Measurements from ENCODE around the gene CPT1A. TPM values are rescaled to one million over a fixed set of nuclear protein-coding genes. Genes with fewer than 3 reads are reported as not detected.
A peak's percentile ranks its signal among the peaks of the same experiment; 100 is the strongest.

Gene CPT1A
- total RNA-seq, 1 experiment from 2014 or later = 31.8 TPM

GRCh38 chr11:68872216-68873003, 30.7 kb upstream of the CPT1A start:
- Mint-ChIP-seq H3K9me3 (ENCODE audit: unreplicated experiment) (no peaks in the 10 kb centered on the region), H3K27me3 (ENCODE audit: insufficient read depth, unreplicated experiment) (peaks cover 37% of the 10 kb centered on the region), H3K4me3 (ENCODE audit: unreplicated experiment) (no peak overlapping the region), H3K4me1 (ENCODE audit: insufficient read depth, unreplicated experiment) (peaks cover 6% of the 10 kb centered on the region), H3K36me3 (ENCODE audit: insufficient read depth, unreplicated experiment) (no peaks in the 10 kb centered on the region), H3K27ac (ENCODE audit: low read depth, unreplicated experiment) (no peak overlapping the region)
- POLR2A ChIA-PET = interaction anchor here (0.9 kb wide), 1 partner anchor 31 kb away, joined by 3 read pairs; no protein-coding TSS in a partner anchor
- intact Hi-C loops (cut with micrococcal nuclease) = no loop called here
- CTCF ChIA-PET = interaction anchor here (0.6 kb wide), 1 partner anchor 37 kb away, joined by 4 read pairs; no protein-coding TSS in a partner anchor
- no peak for TF ChIP-seq CTCF (IDR thresholded peaks at IDR 0.05; ENCODE audit: unreplicated experiment)
- BruUV-seq (replicated peaks) = no TSS peak
- DNase-seq (ENCODE audit: unreplicated experiment) = no peak

GRCh38 chr11:68870470-68870869, 28.8 kb upstream of the CPT1A start:
- no peak for TF ChIP-seq CTCF (IDR thresholded peaks at IDR 0.05; ENCODE audit: unreplicated experiment)
- ChIA-PET POLR2A (interaction anchor here (0.7 kb wide), 1 partner anchor 345 kb away, joined by 3 read pairs; no protein-coding TSS in a partner anchor), CTCF (no interaction called here)
- peaks cover 37% of the 10 kb centered on the region for H3K27me3 Mint-ChIP-seq (ENCODE audit: insufficient read depth, unreplicated experiment)
- H3K4me3 Mint-ChIP-seq (ENCODE audit: unreplicated experiment) = peak overlapping the region; percentile 79
- no peak overlapping the region for H3K27ac Mint-ChIP-seq (ENCODE audit: low read depth, unreplicated experiment)
- BruUV-seq (replicated peaks) = no TSS peak
- no peaks in the 10 kb centered on the region for H3K9me3 Mint-ChIP-seq (ENCODE audit: unreplicated experiment)
- H3K4me1 Mint-ChIP-seq (ENCODE audit: insufficient read depth, unreplicated experiment) = peaks cover 6% of the 10 kb centered on the region
- intact Hi-C loops (cut with micrococcal nuclease) = no loop called here
- H3K36me3 Mint-ChIP-seq (ENCODE audit: insufficient read depth, unreplicated experiment) = no peaks in the 10 kb centered on the region
- DNase-seq (ENCODE audit: unreplicated experiment) = no peak

- Mint-ChIP-seq H3K36me3 (ENCODE audit: insufficient read depth, unreplicated experiment) (no peaks in the 10 kb centered on the region), H3K27me3 (ENCODE audit: insufficient read depth, unreplicated experiment) (peaks cover 37% of the 10 kb centered on the region), H3K4me1 (ENCODE audit: insufficient read depth, unreplicated experiment) (peaks cover 6% of the 10 kb centered on the region), H3K27ac (ENCODE audit: low read depth, unreplicated experiment) (no peak overlapping the region), H3K4me3 (ENCODE audit: unreplicated experiment) (no peak overlapping the region), H3K9me3 (ENCODE audit: unreplicated experiment) (no peaks in the 10 kb centered on the region)
- ChIA-PET CTCF (no interaction called here), POLR2A (interaction anchor here (0.6 to 1.0 kb wide), 2 partner anchors 11 to 36 kb away, joined by 3 read pairs; partner anchors contain the start of gene IGHMBP2)
- TF ChIP-seq CTCF (IDR thresholded peaks at IDR 0.05; ENCODE audit: unreplicated experiment) = no peak
- DNase-seq (ENCODE audit: unreplicated experiment) = no peak
- intact Hi-C loops (cut with micrococcal nuclease) = no loop called here
- BruUV-seq (replicated peaks) = no TSS peak
Observed at GRCh38 chr11:68868221-68868835, 26.6 kb upstream of the CPT1A start.

- Mint-ChIP-seq H3K27me3 (ENCODE audit: insufficient read depth, unreplicated experiment) (peaks cover 30% of the 10 kb centered on the region), H3K9me3 (ENCODE audit: unreplicated experiment) (no peaks in the 10 kb centered on the region), H3K36me3 (ENCODE audit: insufficient read depth, unreplicated experiment) (no peaks in the 10 kb centered on the region), H3K4me3 (ENCODE audit: unreplicated experiment) (no peak overlapping the region), H3K4me1 (ENCODE audit: insufficient read depth, unreplicated experiment) (peaks cover 6% of the 10 kb centered on the region), H3K27ac (ENCODE audit: low read depth, unreplicated experiment) (no peak overlapping the region)
- intact Hi-C loops (cut with micrococcal nuclease) = no loop called here
- TF ChIP-seq CTCF (IDR thresholded peaks at IDR 0.05; ENCODE audit: unreplicated experiment) = no peak
- no TSS peak for BruUV-seq (replicated peaks)
- ChIA-PET CTCF (no interaction called here), POLR2A (no interaction called here)
- DNase-seq (ENCODE audit: unreplicated experiment) = no peak
Observed at GRCh38 chr11:68867066-68867465, 25.4 kb upstream of the CPT1A start.

Measured in MCF 10A (cell line).